Muscle layer of duodenum (tissue), 2 donors: Measurements from ENCODE around the gene SUCO.
"Not testable (repeated sequence)": the region's sequence is repeated elsewhere in the genome, so short reads cannot be mapped to it uniquely, and the experiment has no call there.

Source experiments
- H3K27ac ChIP-seq: one replicate; pipeline ENCODE4 v1.7.0; 2013; ENCODE audit warnings: mild to moderate bottlenecking, low read length
- H3K27me3 ChIP-seq: one replicate; pipeline ENCODE4 v1.7.0; 2013; ENCODE audit warnings: low read depth, mild to moderate bottlenecking, control low read depth, low read length
- H3K36me3 ChIP-seq, 2 donors: one replicate each; pipeline ENCODE4 v1.7.0; 2013; ENCODE audit warnings: low read length in 2 of 2, control low read depth in 1 of 2, mild to moderate bottlenecking in 1 of 2; ENCODE audit not compliant: insufficient read depth in 2 of 2, control insufficient read depth in 1 of 2
- H3K4me1 ChIP-seq, 2 donors: one replicate each; pipeline ENCODE4 v1.7.0; 2013; ENCODE audit warnings: low read length in 2 of 2, mild to moderate bottlenecking in 2 of 2, control low read depth in 1 of 2, moderate library complexity in 1 of 2; ENCODE audit not compliant: insufficient read depth in 2 of 2, control insufficient read depth in 1 of 2
- H3K4me3 ChIP-seq, 2 donors: one replicate each; pipeline ENCODE4 v1.7.0; 2013; ENCODE audit warnings: low read length in 2 of 2, low read depth in 1 of 2, mild to moderate bottlenecking in 1 of 2
- H3K9me3 ChIP-seq, 2 donors: one replicate each; pipeline ENCODE4 v1.7.0; 2013; ENCODE audit warnings: low read length in 2 of 2, control low read depth in 1 of 2, mild to moderate bottlenecking in 1 of 2; ENCODE audit not compliant: control insufficient read depth in 1 of 2
- donor health status: healthy.

SUCO gene

GRCh38 chr1:172612478-172612877 lies 79.5 kb downstream of the SUCO start:
- Histone ChIP-seq H3K4me3 (no peak overlapping the region), H3K9me3 (peaks cover 7 to 10% of the 10 kb centered on the region in 2 donors), H3K4me1 (no peaks in the 10 kb centered on the region), H3K27ac (no peak overlapping the region), H3K27me3 (no peaks in the 10 kb centered on the region), H3K36me3 (peaks cover 17 to 22% of the 10 kb centered on the region in 2 donors)

- Histone ChIP-seq H3K36me3 (peaks cover 17 to 22% of the 10 kb centered on the region in 2 donors), H3K4me3 (no peak overlapping the region), H3K4me1 (no peaks in the 10 kb centered on the region), H3K27ac (no peak overlapping the region), H3K27me3 (no peaks in the 10 kb centered on the region), H3K9me3 (peaks cover 7 to 10% of the 10 kb centered on the region in 2 donors)
Measured at GRCh38 chr1:172613294-172613693, 80.3 kb downstream of the SUCO start.

GRCh38 chr1:172616195-172616594 lies 83.2 kb downstream of the SUCO start:
- Histone ChIP-seq H3K36me3 (peaks cover 0 to under 1% of the 10 kb centered on the region in 2 donors), H3K27me3 (no peaks in the 10 kb centered on the region), H3K4me1 (no peaks in the 10 kb centered on the region), H3K27ac (no peak overlapping the region), H3K4me3 (no peak overlapping the region), H3K9me3 (peaks cover 11 to 23% of the 10 kb centered on the region in 2 donors)

GRCh38 chr1:172616636-172617035 lies 83.7 kb downstream of the SUCO start:
- no peak overlapping the region for H3K27ac ChIP-seq
- H3K4me3 ChIP-seq = no peak overlapping the region
- no peaks in the 10 kb centered on the region for H3K4me1 ChIP-seq
- no peaks in the 10 kb centered on the region for H3K36me3 ChIP-seq
- H3K27me3 ChIP-seq = no peaks in the 10 kb centered on the region
- peaks cover 11 to 23% of the 10 kb centered on the region in 2 donors for H3K9me3 ChIP-seq

GRCh38 chr1:172620603-172621002 lies 87.7 kb downstream of the SUCO start:
- not testable (repeated sequence) for H3K27ac ChIP-seq, H3K27me3 ChIP-seq, H3K36me3 ChIP-seq, H3K4me3 ChIP-seq, H3K4me1 ChIP-seq
- H3K9me3 ChIP-seq = peaks cover 11 to 23% of the 10 kb centered on the region in 2 donors

GRCh38 chr1:172622541-172622940 lies 89.6 kb downstream of the SUCO start:
- Histone ChIP-seq H3K36me3 (no peaks in the 10 kb centered on the region), H3K9me3 (peaks cover 4 to 13% of the 10 kb centered on the region in 2 donors), H3K27ac (no peak overlapping the region), H3K4me1 (no peaks in the 10 kb centered on the region), H3K4me3 (no peak overlapping the region), H3K27me3 (no peaks in the 10 kb centered on the region)

- no peaks in the 10 kb centered on the region for H3K27me3 ChIP-seq
- no peaks in the 10 kb centered on the region for H3K4me1 ChIP-seq
- no peak overlapping the region for H3K27ac ChIP-seq
- peaks cover 4 to 13% of the 10 kb centered on the region in 2 donors for H3K9me3 ChIP-seq
- no peaks in the 10 kb centered on the region for H3K36me3 ChIP-seq
- no peak overlapping the region for H3K4me3 ChIP-seq
Measured at GRCh38 chr1:172623748-172624147, 90.8 kb downstream of the SUCO start.

GRCh38 chr1:172626845-172627244 lies 93.9 kb downstream of the SUCO start:
- Histone ChIP-seq H3K36me3 (no peaks in the 10 kb centered on the region), H3K9me3 (peaks cover 0 to 4% of the 10 kb centered on the region in 2 donors), H3K4me3 (no peak overlapping the region), H3K27me3 (no peaks in the 10 kb centered on the region), H3K4me1 (no peaks in the 10 kb centered on the region), H3K27ac (no peak overlapping the region)

- Histone ChIP-seq H3K27me3 (no peaks in the 10 kb centered on the region), H3K9me3 (peaks cover 0 to 5% of the 10 kb centered on the region in 2 donors), H3K36me3 (no peaks in the 10 kb centered on the region), H3K4me3 (no peak overlapping the region), H3K27ac (no peak overlapping the region), H3K4me1 (no peaks in the 10 kb centered on the region)
Measured at GRCh38 chr1:172627702-172628101, 94.8 kb downstream of the SUCO start.

- peaks cover 0 to 5% of the 10 kb centered on the region in 2 donors for H3K9me3 ChIP-seq
Measured at GRCh38 chr1:172628401-172628800, 95.5 kb downstream of the SUCO start.

GRCh38 chr1:172629170-172629569 lies 96.2 kb downstream of the SUCO start:
- Histone ChIP-seq H3K36me3 (no peaks in the 10 kb centered on the region), H3K4me1 (no peaks in the 10 kb centered on the region), H3K4me3 (no peak overlapping the region), H3K27ac (no peak overlapping the region), H3K9me3 (peaks cover 0 to 5% of the 10 kb centered on the region in 2 donors), H3K27me3 (no peaks in the 10 kb centered on the region)

More at GRCh38 chr1:172628401-172628800, 95.5 kb downstream of the SUCO start:
- no peaks in the 10 kb centered on the region for H3K27me3 ChIP-seq
- no peaks in the 10 kb centered on the region for H3K4me1 ChIP-seq
- H3K27ac ChIP-seq = no peak overlapping the region
- H3K36me3 ChIP-seq = no peaks in the 10 kb centered on the region
- no peak overlapping the region for H3K4me3 ChIP-seq

- no peaks in the 10 kb centered on the region for H3K36me3 ChIP-seq
- no peak overlapping the region for H3K27ac ChIP-seq
- H3K27me3 ChIP-seq = no peaks in the 10 kb centered on the region
- peaks cover 0 to 5% of the 10 kb centered on the region in 2 donors for H3K9me3 ChIP-seq
- H3K4me1 ChIP-seq = no peaks in the 10 kb centered on the region
- H3K4me3 ChIP-seq = no peak overlapping the region
Measured at GRCh38 chr1:172629638-172630037, 96.7 kb downstream of the SUCO start.
